MM.1S (cell line): Measurements from ENCODE around the gene NR1H2.

Experiments
- DNase-seq: peaks from one replicate; pipeline ENCODE4 v3.0.0-alpha.2; 2015
- H2AFZ ChIP-seq: fragments of 300-600 bp; sonication (generic); 2 replicates; pipeline ENCODE4 v1.6.0; 2016; ENCODE audit warnings: antibody characterized with exemption, low read length
- H3F3A ChIP-seq: fragments of 300-600 bp; sonication (generic); 2 replicates; pipeline ENCODE4 v1.6.1; 2016; ENCODE audit warnings: mild to moderate bottlenecking, antibody characterized with exemption, low read length, moderate library complexity, mixed read lengths; ENCODE audit not compliant: insufficient read depth
- H3K27ac ChIP-seq: fragments of 300-600 bp; sonication (generic); 2 replicates; pipeline ENCODE4 v1.5.1; 2016; ENCODE audit warnings: mild to moderate bottlenecking, low read length
- H3K27me3 ChIP-seq: fragments of 300-600 bp; sonication (generic); replicated peaks from 2 replicates; pipeline ENCODE4 v1.6.0; 2016; ENCODE audit warnings: low read length; ENCODE audit not compliant: insufficient read depth
- H3K36me3 ChIP-seq: fragments of 300-600 bp; sonication (generic); replicated peaks from 2 replicates; pipeline ENCODE4 v1.6.1; 2016; ENCODE audit warnings: mild to moderate bottlenecking, low read length, mixed read lengths; ENCODE audit not compliant: insufficient read depth
- H3K4me1 ChIP-seq: fragments of 300-600 bp; sonication (generic); 2 replicates; pipeline ENCODE4 v1.6.1; 2016; ENCODE audit warnings: low read length, mixed read lengths
- H3K4me2 ChIP-seq: fragments of 300-600 bp; sonication (generic); 2 replicates; pipeline ENCODE4 v1.6.0; 2016; ENCODE audit warnings: low read depth, low read length
- H3K4me3 ChIP-seq: fragments of 300-600 bp; sonication (generic); 2 replicates; pipeline ENCODE4 v1.5.1; 2016; ENCODE audit warnings: low read length, mixed read lengths
- H3K79me2 ChIP-seq: fragments of 300-600 bp; sonication (generic); 2 replicates; pipeline ENCODE4 v1.6.1; 2016; ENCODE audit warnings: mixed run types, low read length, mixed read lengths
- H3K9ac ChIP-seq: fragments of 300-600 bp; sonication (generic); 2 replicates; pipeline ENCODE4 v1.6.1; 2016; ENCODE audit warnings: low read length, mixed read lengths
- H3K9me2 ChIP-seq: fragments of 300-600 bp; sonication (generic); replicated peaks from 2 replicates; pipeline ENCODE4 v1.6.1; 2016; ENCODE audit warnings: mild to moderate bottlenecking, low read length, mixed read lengths; ENCODE audit not compliant: insufficient read depth
- H3K9me3 ChIP-seq: fragments of 300-600 bp; sonication (generic); replicated peaks from 2 replicates; pipeline ENCODE4 v1.6.1; 2016; ENCODE audit warnings: mild to moderate bottlenecking, low read length, mixed read lengths; ENCODE audit not compliant: insufficient read depth
- H4K20me1 ChIP-seq: fragments of 300-600 bp; sonication (generic); 2 replicates; pipeline ENCODE4 v1.6.1; 2016; ENCODE audit warnings: mild to moderate bottlenecking, low read length, moderate library complexity, mixed read lengths; ENCODE audit not compliant: insufficient read depth
- CTCF ChIP-seq: fragments of 300-600 bp; sonication (generic); IDR thresholded peaks from 2 replicates; pipeline ENCODE4 v1.5.1; 2016; ENCODE audit warnings: antibody characterized with exemption, low read length, mixed read lengths
- EZH2 ChIP-seq: fragments of 300-600 bp; sonication (generic); optimal IDR thresholded peaks from 2 replicates; pipeline ENCODE3; 2017; ENCODE audit warnings: low read depth, mild to moderate bottlenecking, antibody characterized with exemption, low read length, mixed read lengths
- EZH2phosphoT487 ChIP-seq: fragments of 300-600 bp; sonication (generic); IDR thresholded peaks from 2 replicates; pipeline ENCODE4 v1.6.1; 2018; ENCODE audit warnings: antibody characterized with exemption, low read length

Gene NR1H2

GRCh38 chr19:50431343-50432220 is 55.3 kb downstream of the NR1H2 start:
- Histone ChIP-seq H3K4me3 (peak overlapping the region; percentile 49), H3K27ac (no peak overlapping the region), H3F3A (no peaks in the 10 kb centered on the region), H3K9me3 (no peaks in the 10 kb centered on the region), H3K79me2 (no peaks in the 10 kb centered on the region), H3K4me2 (peak overlapping the region; percentile 86), H3K9me2 (no peaks in the 10 kb centered on the region), H2AFZ (peak overlapping the region; percentile 78), H3K36me3 (no peaks in the 10 kb centered on the region), H4K20me1 (no peaks in the 10 kb centered on the region), H3K4me1 (peaks cover 25% of the 10 kb centered on the region), H3K27me3 (peaks cover 60% of the 10 kb centered on the region), H3K9ac (peak overlapping the region; percentile 48; the same call in 1 of the 2 replicates)
- no peak for TF ChIP-seq CTCF
- TF ChIP-seq EZH2 = no peak
- TF ChIP-seq EZH2phosphoT487 = no peak
- peak; percentile 73 for DNase-seq

- Histone ChIP-seq H3F3A (no peaks in the 10 kb centered on the region), H3K36me3 (no peaks in the 10 kb centered on the region), H3K9ac (peak within 1 kb of the TSS; percentile 48; the same call in 1 of the 2 replicates), H2AFZ (peak within 1 kb of the TSS; percentile 78), H3K4me1 (peaks cover 25% of the 10 kb centered on the region), H3K9me2 (no peaks in the 10 kb centered on the region), H3K79me2 (no peaks in the 10 kb centered on the region), H3K27me3 (peaks cover 66% of the 10 kb centered on the region), H3K9me3 (no peaks in the 10 kb centered on the region), H3K27ac (no peak within 1 kb of the TSS), H3K4me3 (peak within 1 kb of the TSS; percentile 49), H4K20me1 (no peaks in the 10 kb centered on the region), H3K4me2 (peak within 1 kb of the TSS; percentile 86; the same call in 1 of the 2 replicates)
- no peak for TF ChIP-seq CTCF
- no peak for TF ChIP-seq EZH2phosphoT487
- TF ChIP-seq EZH2 = no peak
- no peak for DNase-seq
Measured at GRCh38 chr19:50432221-50433028, 56.2 kb downstream of the NR1H2 start, which contains the start of gene MYBPC2. Gene MYBPC2 (plus strand): TSS chr19:50432892. CDS start chr19:50432954, 62 bp downstream.
